SU-DHL-6 (cell line): ENCODE data around the gene MOCS1.

Experiments
- H2AFZ ChIP-seq: fragments of 200-600 bp; sonication (generic); 2 replicates; pipeline ENCODE4 v1.6.1; 2014; ENCODE audit warnings: low read depth, mild to moderate bottlenecking, moderate library complexity, mixed read lengths, antibody characterized with exemption, low read length; ENCODE audit not compliant: severe bottlenecking
- H3F3A ChIP-seq: fragments of 200-600 bp; shearing (Covaris generic); 2 replicates; pipeline ENCODE4 v1.6.0; 2016; ENCODE audit warnings: antibody characterized with exemption, mild to moderate bottlenecking; ENCODE audit not compliant: insufficient read depth
- H3K27ac ChIP-seq: fragments of 200-600 bp; sonication (generic); 2 replicates; pipeline ENCODE4 v1.5.1; 2016; ENCODE audit warnings: low read depth, mild to moderate bottlenecking, low read length, moderate library complexity, mixed read lengths
- H3K27me3 ChIP-seq: fragments of 200-600 bp; sonication (generic), shearing (Covaris generic); 2 replicates; pipeline ENCODE4 v1.6.0; 2014; ENCODE audit warnings: mild to moderate bottlenecking, low read length
- H3K36me3 ChIP-seq: fragments of 200-600 bp; sonication (generic); 2 replicates; pipeline ENCODE4 v1.6.1; 2014; ENCODE audit warnings: mild to moderate bottlenecking, low read length, mixed read lengths
- H3K4me2 ChIP-seq: fragments of 300-600, 200-600 bp; shearing (Covaris generic), sonication (generic); 2 replicates; pipeline ENCODE4 v1.6.0; 2014; ENCODE audit warnings: low read length, low read depth, mild to moderate bottlenecking; ENCODE audit not compliant: poor library complexity, severe bottlenecking
- H3K4me3 ChIP-seq: fragments of 200-600 bp; sonication (generic); 2 replicates; pipeline ENCODE4 v1.5.1; 2014; ENCODE audit warnings: antibody characterized with exemption, low read length, mild to moderate bottlenecking, mixed read lengths; ENCODE audit not compliant: insufficient read depth, poor library complexity, severe bottlenecking
- H3K79me2 ChIP-seq: fragments of 200-600 bp; sonication (generic); 2 replicates; pipeline ENCODE4 v1.6.1; 2014; ENCODE audit warnings: mild to moderate bottlenecking, low read length, moderate library complexity; ENCODE audit not compliant: insufficient read depth
- H3K9ac ChIP-seq: fragments of 200-600 bp; sonication (generic); 2 replicates; pipeline ENCODE4 v1.7.0; 2014; ENCODE audit warnings: mild to moderate bottlenecking, low read length
- H3K9me2 ChIP-seq: fragments of 200-600 bp; sonication (generic); replicated peaks from 2 replicates; pipeline ENCODE4 v1.6.1; 2014; ENCODE audit warnings: low read length; ENCODE audit not compliant: insufficient read depth
- H3K9me3 ChIP-seq: fragments of 200-600 bp; sonication (generic); 2 replicates; pipeline ENCODE4 v1.6.1; 2014; ENCODE audit warnings: low read length, mixed read lengths; ENCODE audit not compliant: insufficient read depth
- H4K20me1 ChIP-seq: fragments of 200-600 bp; sonication (generic); 2 replicates; pipeline ENCODE4 v1.6.1; 2014; ENCODE audit warnings: low read depth, mild to moderate bottlenecking, antibody characterized with exemption, low read length, moderate library complexity, mixed read lengths
- EZH2phosphoT487 ChIP-seq: fragments of 200-600 bp; sonication (generic), shearing (Covaris generic); conservative IDR thresholded peaks from 2 replicates; pipeline ENCODE4 v1.6.1; 2018; ENCODE audit warnings: mild to moderate bottlenecking, antibody characterized with exemption, low read length, moderate library complexity, mixed read lengths
- TF ChIP-seq, protein P1 (sequence below): fragments of 200-600 bp; sonication (generic); IDR thresholded peaks from one replicate; pipeline ENCODE4 v1.5.1; 2017; ENCODE audit warnings: antibody characterized with exemption, mild to moderate bottlenecking, low read length, moderate library complexity; ENCODE audit not compliant: insufficient read depth, poor library complexity, severe bottlenecking

Gene MOCS1

DNA sequence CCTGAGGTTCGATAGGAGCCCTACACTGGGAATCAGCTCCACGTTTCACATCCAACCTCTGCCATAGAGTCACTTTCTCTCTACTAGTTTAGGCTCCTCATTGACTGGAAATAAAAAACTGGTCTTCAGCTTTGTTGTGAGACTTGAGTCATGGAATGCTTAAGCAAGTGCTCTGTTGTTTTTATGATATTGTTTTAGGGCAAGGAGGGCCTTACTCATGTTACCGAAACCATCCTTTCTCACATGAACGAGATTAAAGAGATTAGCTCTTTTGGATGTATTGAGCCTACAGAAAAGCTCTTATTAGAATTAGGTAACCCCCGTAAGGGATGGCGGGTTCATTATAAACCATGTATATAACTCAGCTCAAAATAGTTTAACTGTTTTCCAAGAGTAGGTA is 6.9 kb upstream of the MOCS1 start:
- H3K9me3 ChIP-seq = no peaks in the 10 kb centered on the region
- H3F3A ChIP-seq = no peaks in the 10 kb centered on the region
- no peaks in the 10 kb centered on the region for H3K27me3 ChIP-seq
- H3K4me3 ChIP-seq = no peak overlapping the region
- H3K9ac ChIP-seq = no peak overlapping the region
- no peaks in the 10 kb centered on the region for H3K79me2 ChIP-seq
- TF ChIP-seq EZH2phosphoT487 = no peak
- TF ChIP-seq, protein P1, sequence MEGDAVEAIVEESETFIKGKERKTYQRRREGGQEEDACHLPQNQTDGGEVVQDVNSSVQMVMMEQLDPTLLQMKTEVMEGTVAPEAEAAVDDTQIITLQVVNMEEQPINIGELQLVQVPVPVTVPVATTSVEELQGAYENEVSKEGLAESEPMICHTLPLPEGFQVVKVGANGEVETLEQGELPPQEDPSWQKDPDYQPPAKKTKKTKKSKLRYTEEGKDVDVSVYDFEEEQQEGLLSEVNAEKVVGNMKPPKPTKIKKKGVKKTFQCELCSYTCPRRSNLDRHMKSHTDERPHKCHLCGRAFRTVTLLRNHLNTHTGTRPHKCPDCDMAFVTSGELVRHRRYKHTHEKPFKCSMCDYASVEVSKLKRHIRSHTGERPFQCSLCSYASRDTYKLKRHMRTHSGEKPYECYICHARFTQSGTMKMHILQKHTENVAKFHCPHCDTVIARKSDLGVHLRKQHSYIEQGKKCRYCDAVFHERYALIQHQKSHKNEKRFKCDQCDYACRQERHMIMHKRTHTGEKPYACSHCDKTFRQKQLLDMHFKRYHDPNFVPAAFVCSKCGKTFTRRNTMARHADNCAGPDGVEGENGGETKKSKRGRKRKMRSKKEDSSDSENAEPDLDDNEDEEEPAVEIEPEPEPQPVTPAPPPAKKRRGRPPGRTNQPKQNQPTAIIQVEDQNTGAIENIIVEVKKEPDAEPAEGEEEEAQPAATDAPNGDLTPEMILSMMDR = no peak
- H3K9me2 ChIP-seq = no peaks in the 10 kb centered on the region
- no peaks in the 10 kb centered on the region for H4K20me1 ChIP-seq
- H2AFZ ChIP-seq = no peak overlapping the region
- H3K36me3 ChIP-seq = no peaks in the 10 kb centered on the region
- H3K4me2 ChIP-seq = no peak overlapping the region
- H3K27ac ChIP-seq = no peak overlapping the region

DNA sequence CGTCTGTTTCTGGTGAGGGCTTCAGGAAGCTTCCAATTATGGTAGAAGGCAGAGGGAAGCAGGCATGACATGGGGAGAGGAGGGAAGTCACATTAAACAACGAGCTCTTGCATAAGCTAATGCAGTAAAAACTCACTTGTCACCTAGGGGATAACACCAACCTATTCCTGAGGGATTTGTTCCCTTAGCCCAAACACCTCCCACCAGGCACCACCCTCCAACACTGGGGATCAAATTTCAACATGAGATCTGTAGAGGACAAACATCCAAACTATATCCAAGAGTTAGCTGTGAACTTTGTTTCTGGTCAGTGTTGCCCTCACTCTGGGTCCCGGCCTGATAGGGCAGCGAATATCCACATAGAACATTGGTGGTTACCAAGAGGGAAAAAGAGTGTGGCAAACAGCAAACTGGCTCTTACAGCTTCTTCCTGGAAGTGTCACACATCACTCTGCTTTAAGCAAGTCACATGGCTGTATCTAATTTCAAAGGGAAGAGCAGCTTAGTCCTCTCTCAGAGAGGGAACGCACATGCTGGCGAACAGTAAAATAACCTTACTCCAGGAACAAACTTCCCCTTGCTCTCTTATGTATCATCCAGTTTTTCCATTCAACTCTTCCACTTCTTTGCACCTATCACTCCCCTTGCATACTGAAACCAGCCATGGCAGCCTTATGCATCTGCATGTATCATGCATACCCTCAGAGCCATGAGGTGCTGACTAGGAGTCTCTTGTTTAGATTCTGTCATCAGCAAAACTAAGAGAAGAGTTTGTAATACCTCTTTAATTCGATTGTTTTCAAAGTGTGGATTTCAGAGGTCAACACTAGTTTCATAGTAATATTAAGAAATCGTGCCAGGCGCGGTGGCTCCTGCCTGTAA is 4.8 kb upstream of the MOCS1 start:
- H3K4me2 ChIP-seq = no peak overlapping the region
- no peak overlapping the region for H3K27ac ChIP-seq

DNA sequence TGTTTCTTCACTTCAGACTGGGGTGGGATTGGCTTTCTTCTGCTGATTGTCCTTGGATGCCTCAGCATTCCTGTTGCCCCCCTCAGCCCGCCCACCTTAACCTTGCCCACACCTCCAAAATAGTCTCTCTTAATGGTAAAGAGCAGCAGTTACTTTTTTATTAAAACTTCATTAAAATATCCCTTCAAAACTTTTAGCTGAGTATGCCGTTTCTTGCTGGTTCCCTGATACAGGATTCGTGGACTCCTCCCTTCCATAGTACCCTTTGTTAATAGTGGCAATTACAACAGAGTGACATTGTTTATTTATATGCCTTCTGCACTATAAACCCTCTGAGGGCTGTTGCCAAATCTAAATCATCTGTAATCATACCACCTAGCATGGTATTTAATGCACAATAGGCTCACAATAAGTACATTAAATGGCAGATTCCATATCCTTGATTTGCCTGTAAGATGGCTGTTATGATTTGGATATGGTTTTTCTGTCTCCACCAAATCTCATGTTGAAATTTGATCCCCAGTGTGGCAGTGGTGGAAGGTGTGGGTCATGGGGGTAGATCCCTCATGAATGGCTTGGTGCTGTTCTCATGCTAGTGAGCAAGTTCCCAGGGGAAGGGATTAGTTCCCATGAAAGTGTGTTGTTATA is 3.5 kb upstream of the MOCS1 start:
- Histone ChIP-seq H3K79me2 (no peaks in the 10 kb centered on the region), H3K36me3 (no peaks in the 10 kb centered on the region), H3K27ac (no peak overlapping the region), H3K9ac (no peak overlapping the region), H3K9me2 (no peaks in the 10 kb centered on the region), H3K4me3 (no peak overlapping the region), H2AFZ (no peak overlapping the region), H3F3A (no peaks in the 10 kb centered on the region), H4K20me1 (no peaks in the 10 kb centered on the region), H3K9me3 (no peaks in the 10 kb centered on the region), H3K27me3 (no peaks in the 10 kb centered on the region), H3K4me2 (no peak overlapping the region)
- TF ChIP-seq, protein P1 = no peak
- no peak for TF ChIP-seq EZH2phosphoT487

More for the DNA sequence above, 4.8 kb upstream of the MOCS1 start:
- no peaks in the 10 kb centered on the region for H4K20me1 ChIP-seq
- no peak overlapping the region for H2AFZ ChIP-seq
- no peak overlapping the region for H3K9ac ChIP-seq
- H3K9me2 ChIP-seq = no peaks in the 10 kb centered on the region
- no peak for TF ChIP-seq EZH2phosphoT487
- TF ChIP-seq, protein P1 = no peak
- H3K79me2 ChIP-seq = no peaks in the 10 kb centered on the region
- H3K4me3 ChIP-seq = no peak overlapping the region
- H3F3A ChIP-seq = no peaks in the 10 kb centered on the region
- no peaks in the 10 kb centered on the region for H3K27me3 ChIP-seq
- H3K36me3 ChIP-seq = no peaks in the 10 kb centered on the region
- no peaks in the 10 kb centered on the region for H3K9me3 ChIP-seq
